Liver (tissue), 3 donors: ENCODE results near the gene CPLX3.

ENCODE experiments used
- CTCF ChIP-seq: fragments of 150-350 bp; IDR thresholded peaks from 2 replicates; pipeline ENCODE4 v1.5.1; 2017; ENCODE audit warnings: improper control_type of control experiment, low read depth, low read length; ENCODE audit not compliant: missing input control
- EGR1 ChIP-seq, 2 donors: IDR thresholded peaks; 2 replicates each; pipeline ENCODE4 v1.6.1; 2016 to 2018; ENCODE audit warnings: antibody characterized with exemption in 2 of 2, low read depth in 2 of 2
- GABPA ChIP-seq, 2 donors: IDR thresholded peaks in 1 of 2; conservative IDR thresholded peaks in 1 of 2; 2 replicates each; pipeline ENCODE4 v1.6.1; 2016; ENCODE audit warnings: antibody characterized with exemption in 2 of 2, mild to moderate bottlenecking in 1 of 2, moderate library complexity in 1 of 2
- MAX ChIP-seq: IDR thresholded peaks from 2 replicates; pipeline ENCODE4 v1.6.1; 2016; ENCODE audit warnings: antibody characterized with exemption
- RAD21 ChIP-seq, 2 donors: IDR thresholded peaks; 2 replicates each; pipeline ENCODE4 v1.6.1; 2016; ENCODE audit warnings: antibody characterized with exemption in 2 of 2, mild to moderate bottlenecking in 2 of 2
- ZBTB33 ChIP-seq: IDR thresholded peaks from 2 replicates; pipeline ENCODE4 v1.6.1; 2016; ENCODE audit warnings: antibody characterized with exemption
- donor health status: healthy.
- donor health status: healthy.

- TF ChIP-seq MAX (no peak), CTCF (no peak), GABPA (IDR thresholded peaks at IDR 0.05 in 1 of 2, conservative IDR thresholded peaks at IDR 0.05 in 1 of 2) (no peak), EGR1 (IDR thresholded peaks at IDR 0.05; ENCODE audit: low read depth in 2 of 2) (no peak), ZBTB33 (no peak), RAD21 (IDR thresholded peaks at IDR 0.05) (no peak)
These were observed 12.5 kb downstream of the CPLX3 start for GRCh38 chr15:74838746-74839525.
